HG03457 (cell line): ENCODE measurements around the gene RSF1.

Source experiments
- ATAC-seq: cut with Tn5 transposase; IDR thresholded peaks from one replicate; pipeline ENCODE4 v1.9.1; 2021; ENCODE audit warnings: moderate number of reproducible peaks; ENCODE audit not compliant: unreplicated experiment

RSF1 gene

DNA sequence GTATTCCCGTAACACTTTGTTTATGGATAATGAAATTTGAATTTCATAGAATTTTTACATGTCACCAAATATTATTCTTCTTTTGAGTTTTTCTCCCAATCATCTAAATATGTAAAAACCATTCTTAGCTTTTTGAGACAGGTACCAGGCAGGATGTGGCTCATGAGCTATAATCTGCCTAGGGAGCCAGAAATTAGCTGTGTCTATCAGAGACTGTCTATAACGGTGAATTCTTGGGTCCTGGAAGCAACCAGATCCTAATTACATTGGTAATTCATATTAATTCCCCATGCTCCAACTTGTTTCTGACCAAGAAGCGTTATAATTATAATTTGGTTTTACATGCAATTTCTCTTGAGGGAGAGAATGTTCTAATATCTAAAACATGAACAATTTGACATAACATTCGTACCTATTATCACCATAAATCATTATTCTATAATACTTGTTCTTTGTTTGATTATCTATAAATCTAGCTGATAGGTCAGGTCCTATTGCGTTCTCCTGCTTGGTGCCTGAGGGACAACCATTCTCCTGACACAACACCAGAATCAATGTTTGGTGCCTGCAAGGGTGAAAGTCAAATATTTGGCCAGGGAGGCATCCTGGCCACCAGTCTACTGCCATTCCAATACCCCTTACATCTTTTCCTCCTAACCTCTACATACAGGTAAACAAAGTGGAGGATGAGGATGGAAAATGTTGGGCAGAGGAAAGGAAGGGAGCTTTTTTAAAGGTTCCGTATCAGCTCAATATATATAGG, 69.9 kb downstream of the RSF1 start:
- no peak for ATAC-seq

DNA sequence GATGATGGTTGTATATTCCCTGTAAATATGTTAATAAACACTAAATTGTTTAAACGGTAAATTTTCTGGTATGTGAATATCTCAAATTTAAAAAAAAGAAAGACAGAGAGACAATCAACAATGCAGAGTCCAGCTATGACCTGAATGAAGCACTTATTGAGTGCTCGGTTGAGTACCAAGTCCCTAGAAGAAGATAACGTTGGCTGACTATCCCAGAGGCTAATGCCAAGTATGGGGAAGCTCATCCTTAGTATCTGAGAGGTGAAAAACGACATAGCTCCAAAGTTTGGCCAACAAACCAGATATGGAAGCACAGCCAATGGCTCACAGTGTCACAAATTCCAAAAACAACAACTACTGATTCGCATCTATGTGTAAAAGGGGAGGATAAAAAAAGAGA, 71.3 kb downstream of the RSF1 start:
- ATAC-seq, result no peak

DNA sequence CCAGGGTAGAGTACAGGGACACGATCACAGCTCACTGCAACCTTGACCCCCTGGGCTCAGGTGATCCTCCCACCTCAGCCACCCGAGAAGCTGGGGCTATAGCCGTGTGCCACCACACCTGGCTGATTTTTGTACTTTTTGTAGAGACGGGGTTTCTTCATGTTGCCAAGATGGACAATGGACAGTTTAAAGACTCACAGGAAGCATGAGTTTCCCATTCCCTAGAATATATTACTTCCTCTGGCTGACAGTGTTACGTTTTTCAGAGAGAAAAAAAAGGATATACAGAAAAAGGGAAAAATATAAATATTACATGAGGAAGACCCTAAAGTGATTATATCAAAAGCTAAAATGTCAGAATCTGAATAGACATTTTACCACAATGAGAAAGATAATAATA, 72.3 kb downstream of the RSF1 start:
- ATAC-seq, result no peak

DNA sequence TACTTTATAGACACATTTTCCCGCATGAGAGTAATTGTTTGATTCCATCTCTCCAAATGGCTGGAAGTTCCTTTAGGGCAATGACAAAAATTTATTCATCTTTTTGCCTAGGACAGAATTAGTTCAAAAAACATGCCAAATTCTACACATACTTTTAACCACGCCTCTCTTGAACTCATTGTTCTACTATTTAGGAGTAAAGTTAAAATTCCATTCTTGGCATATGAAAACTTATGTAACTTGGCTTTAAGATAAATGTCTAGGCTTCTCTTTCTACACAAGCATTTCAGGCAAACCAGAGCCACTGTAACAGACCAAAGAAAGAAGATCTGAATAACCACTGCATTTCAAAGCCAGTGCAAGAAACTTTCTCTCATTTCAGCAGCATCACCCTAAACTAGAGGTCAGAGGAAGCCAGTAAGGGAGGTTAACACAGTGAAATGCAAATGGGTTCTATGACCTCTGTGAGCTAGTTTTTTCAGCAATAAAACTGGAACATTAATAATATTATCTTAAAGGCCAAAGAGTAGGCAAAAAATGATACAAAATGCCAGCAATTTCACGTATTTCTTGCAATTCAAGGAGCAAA, 73.0 kb downstream of the RSF1 start:
- ATAC-seq, result no peak

DNA sequence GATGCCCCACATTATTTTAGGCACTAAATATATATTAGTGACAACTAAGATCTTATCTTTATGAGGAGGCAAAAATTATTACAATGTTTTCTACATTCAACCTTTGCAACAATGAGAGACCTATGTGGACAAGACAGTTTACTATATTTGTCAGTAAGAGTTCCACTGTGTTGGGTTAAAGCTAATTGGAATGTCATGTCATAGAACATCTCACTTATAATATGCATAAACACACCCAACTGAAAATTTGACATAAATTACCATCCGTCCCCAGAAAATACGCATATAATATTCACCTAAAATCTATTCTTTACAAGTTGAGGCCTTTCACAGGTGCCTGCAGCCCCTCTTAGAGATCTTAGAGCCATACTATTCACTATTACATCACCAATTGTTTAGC, 84.0 kb downstream of the RSF1 start:
- no peak for ATAC-seq

DNA sequence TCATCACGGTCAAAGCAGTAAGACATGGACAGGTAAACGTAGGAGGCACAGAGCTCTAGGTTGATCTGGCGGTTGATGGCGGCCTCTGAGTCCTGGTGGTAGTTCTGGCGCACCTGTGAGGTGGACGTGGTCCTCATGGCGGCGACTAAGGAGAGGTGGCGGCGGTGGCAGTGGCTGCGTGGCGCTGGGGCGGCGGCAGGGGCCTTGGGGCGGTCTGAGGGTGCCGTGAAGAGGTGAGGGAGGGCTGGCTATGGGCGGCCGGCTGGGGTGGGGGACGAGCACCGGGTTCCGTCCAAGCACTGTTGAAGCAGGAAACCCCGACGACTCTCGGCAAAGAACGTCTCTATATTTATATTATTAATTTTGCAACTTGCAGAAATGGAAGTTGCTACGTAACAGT, 85.6 kb downstream of the RSF1 start:
- ATAC-seq, result no peak

DNA sequence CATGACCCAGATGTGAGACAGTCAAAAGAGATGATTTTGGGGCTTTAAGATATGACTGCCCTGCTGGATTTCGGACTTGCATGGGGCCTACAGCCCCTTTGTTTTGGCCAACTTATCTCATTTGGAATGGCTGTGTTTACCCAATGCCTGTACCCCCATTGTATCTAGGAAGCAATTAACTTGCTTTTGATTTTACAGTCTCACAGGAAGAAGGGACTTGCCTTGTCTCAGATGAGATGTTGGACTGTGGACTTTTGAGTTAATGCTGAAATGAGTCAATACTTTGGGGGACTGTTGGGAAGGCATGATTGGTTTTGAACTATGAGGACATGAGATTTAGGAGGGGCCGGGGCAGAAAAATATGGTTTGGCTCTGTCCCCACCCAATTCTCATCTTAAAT, 88.4 kb downstream of the RSF1 start:
- no peak for ATAC-seq

DNA sequence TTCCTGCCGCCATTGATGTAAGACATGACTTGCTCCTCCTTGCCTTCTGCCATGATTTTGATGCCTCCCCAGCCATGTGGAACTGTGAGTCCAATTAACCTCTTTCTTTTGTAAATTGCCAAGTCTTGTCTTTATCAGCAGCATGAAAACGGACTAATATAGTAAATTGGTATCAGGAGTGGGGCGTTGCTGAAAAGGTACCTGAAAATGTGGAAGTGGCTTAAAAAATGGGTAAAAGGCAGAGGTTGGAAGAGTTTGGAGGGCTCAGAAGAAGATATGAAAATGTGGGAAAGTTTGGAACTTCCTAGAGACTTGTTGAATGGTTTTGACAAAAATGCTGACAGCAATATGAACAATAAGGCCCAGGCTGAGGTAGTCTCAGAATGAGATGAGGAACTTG, 89.7 kb downstream of the RSF1 start:
- ATAC-seq, result no peak

DNA sequence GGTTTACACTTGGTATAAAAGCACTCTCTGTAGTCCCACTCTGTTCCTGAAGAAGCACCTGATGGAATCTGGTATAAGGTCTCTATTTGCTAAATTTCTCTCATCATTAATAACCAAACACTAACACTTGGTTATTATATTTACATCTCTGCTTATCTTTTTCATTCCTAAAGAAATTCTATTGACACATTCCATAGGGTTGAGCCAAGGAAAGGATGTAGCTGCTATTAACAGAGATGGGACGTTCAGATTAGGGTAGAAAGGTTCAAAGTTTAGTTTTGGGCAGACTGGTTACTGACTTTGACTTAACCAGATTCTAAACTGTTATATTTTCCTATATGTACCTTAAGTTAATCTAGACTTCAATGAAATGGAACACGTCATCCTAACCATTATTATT, 91.5 kb downstream of the RSF1 start:
- no peak for ATAC-seq

DNA sequence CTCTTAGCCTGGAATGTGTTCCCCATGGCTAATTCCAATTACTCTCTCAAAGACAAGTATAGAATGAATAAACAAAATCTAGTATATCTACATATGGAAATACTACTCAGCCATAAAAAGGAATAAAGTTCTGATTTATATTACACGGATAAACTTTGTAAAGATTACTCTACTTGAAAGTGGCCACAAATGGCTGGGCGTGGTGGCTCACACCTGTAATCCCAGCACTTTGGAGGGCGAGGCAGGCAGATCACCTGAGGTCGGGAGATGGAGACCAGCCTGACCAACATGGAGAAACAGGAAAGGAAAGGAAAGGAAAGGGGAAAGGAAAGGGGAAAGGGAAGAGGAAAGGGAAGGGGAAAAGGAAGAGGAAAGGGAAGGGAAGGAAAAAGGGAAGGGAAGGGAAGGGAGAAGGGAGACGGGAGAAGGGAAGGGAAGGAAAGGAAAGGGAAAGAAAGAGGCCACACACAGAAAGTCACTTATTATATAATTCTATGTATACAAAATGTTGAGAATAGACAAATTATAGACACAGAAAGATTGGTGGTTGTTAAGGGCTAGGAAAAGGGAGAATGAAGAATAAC, 92.2 kb downstream of the RSF1 start:
- no peak for ATAC-seq

DNA sequence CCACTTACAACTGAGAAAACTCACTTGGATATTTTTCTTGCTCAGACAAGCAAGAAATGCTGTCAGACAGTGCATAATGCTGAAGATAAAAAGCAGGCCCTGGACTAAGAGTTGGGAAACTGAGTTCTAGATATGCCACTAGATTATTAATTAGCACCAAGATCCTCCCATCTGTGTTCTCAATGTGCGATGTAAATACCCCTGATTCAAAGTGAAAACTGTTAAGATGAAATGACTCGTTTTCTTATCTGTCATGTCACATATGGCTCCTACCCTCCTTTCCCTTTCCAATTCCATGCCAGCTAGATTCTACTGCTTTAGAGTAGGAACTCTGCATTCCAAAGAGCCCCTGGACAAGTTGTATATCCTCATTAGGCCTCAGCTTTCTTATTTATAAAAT, 94.0 kb downstream of the RSF1 start:
- no peak for ATAC-seq

DNA sequence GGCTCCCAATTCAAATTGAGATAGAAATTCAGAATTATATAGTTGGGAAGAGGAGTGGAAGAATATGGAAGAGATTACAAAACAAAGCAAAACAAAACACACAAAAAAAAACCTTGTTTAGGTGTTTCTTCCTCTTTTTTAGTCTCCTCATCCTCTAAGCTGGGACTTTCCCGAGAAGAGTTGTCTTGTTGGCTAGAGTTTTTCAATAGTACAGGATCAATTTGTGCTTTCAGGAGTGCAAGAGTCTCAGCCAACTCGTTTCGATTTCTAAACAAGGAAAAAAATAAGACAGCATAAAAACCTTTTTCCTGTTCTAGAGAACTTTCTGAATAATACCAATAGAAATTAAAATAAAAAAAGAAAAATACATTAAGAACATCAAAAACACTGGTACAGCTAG, 95.1 kb downstream of the RSF1 start:
- ATAC-seq, result no peak

DNA sequence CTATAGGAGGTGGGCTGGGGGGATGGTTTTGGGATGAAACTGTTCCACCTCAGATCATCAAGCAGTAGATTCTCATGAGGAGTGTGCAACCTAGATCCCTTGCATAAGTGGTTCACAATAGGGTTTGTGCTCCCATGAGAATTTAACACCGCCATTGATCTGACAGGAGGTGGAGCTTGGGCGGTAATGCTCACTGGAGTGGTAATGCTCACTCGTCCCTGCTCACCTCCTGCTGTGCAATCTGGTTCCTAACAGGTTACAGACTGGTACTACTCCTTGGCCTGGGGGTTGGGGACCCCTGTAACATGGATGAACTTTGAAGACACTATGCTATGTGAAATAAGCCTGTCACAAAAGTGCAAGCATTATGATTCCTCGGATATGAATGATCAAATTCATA, 95.9 kb downstream of the RSF1 start:
- ATAC-seq, result no peak

DNA sequence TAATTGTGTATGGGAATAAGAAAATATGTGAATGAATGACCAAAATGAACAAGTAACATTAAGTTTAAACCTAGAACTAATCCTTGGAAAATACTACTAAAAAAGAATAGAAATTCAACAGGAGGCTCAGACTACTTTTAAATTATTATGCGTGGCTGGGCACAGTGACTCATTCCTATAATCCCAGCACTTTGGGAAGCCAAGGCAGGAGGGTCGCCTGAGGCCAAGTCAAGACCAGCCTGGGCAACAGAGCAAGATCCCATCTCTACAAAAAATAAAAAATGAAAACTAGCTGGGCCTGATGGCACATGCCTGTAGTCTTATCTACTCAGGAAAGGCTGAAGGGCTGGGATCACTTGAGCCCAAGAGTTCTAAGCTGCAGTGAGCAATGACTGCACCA, 97.5 kb downstream of the RSF1 start:
- ATAC-seq, result no peak

DNA sequence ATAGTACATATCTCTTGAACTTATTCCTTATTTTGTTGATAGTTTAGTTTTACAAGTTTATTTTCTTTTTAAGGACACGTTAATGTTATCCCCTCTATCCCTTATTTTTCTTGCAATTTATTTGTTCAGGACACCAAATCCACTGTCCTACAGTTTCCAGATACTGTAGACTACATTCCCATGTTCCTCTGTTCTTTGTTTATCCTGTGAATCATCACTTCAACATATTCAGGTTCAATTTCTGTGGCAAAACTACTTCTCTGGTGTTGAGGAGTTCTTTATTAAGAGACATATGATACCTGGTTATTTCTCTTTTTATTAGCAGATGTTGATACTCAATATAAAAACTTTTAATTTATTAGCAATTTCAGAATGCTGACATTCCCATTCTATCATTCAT, 110.2 kb downstream of the RSF1 start:
- no peak for ATAC-seq

DNA sequence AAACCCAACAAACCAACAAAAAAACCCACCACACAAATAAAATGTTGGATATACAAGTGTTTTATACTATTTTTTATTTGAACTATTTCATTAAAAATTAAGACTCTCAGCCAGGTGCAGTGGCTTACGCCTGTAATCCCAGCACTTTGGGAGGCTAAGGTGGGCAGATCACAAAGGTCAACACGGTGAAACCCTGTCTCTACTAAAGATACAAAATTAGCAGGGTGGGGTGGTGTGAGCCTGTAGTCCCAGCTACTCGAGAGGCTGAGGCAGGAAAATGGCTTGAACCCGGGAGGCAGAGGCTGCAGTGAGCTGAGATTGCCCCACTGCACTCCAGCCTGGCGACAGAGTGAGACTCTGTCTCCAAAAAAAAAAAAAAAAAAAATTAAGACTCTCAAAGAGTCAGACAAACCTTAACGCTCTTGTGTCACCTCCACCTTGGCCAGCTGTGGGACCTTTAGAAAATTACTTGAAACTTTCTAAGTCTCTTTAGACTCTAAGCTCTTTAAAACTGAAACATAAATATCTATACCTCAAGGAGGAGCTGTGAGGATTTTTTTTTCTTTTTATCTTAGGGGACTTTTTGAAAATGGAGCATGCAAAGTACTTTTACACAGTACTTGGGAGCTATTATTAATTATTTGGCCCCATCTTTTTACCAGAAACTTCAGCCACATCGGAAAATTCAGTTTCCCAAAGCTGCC, 114.5 kb downstream of the RSF1 start:
- ATAC-seq, result no peak

DNA sequence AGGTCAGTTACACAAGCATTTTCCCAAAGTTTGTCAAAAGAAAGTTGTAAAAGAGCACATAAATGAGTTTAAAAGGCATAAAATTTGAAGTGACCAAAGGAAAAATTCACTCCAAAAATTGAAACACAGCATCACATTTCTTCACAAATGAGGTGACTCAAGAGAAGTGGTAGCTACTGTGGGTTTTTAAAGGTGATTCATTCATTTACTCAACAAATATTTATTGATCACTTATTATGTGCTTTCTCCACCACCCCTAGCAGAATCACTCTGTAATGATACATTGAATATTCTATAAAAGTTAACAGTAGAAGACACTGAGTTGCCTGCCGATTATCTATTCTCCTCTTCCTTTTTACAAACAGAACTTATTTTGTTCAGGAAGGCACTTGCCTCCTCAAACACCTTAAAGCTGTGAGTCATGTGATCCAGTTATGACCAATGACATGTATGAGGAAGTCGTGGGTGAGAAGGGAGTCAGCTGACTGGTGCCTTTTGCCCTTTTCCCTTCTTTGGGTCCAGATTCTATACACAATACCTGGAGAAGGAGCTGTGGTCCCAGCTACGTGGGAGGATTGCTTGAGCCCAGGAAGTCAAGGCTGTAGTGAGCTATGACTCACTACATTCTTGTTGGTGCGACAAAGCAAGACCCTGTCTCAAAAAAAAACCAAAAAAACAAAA, 115.2 kb downstream of the RSF1 start:
- no peak for ATAC-seq

DNA sequence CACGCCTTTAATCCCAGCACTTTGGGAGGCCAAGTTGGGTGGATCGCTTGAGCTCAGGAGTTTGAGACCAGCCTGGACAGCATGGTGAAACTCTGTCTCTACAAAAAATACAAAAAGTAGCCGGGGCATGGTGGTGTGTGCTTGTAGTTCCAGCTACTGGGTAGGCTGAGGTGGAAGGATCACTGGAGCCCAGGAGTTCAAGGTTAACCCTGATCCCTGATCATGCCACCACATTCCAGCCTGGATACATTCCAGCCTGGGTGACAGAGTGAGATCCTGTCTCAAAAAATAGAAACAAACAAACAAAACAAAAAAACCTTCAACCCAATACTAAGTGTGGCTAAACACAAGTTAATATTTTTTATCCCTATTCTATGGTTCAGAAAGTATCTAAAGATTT, 116.5 kb downstream of the RSF1 start:
- no peak for ATAC-seq

DNA sequence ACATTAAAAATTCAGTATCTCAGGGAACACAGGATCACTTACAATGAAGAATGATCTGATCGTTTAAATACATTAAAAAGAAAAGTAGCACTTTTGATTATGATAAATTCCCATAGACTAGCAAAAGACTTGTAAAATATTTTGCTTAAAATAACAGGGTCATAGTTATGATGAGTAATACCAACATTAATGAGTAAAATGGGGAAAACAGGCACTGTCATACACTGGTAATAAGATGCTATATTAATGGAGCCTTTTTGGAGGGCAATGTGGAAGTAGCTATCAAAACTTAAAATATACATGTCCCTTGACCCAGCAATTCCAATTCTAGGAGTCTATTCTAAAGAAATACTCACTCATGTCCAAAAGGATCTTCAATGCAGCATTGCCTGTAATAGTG, 121.1 kb downstream of the RSF1 start:
- no peak for ATAC-seq

DNA sequence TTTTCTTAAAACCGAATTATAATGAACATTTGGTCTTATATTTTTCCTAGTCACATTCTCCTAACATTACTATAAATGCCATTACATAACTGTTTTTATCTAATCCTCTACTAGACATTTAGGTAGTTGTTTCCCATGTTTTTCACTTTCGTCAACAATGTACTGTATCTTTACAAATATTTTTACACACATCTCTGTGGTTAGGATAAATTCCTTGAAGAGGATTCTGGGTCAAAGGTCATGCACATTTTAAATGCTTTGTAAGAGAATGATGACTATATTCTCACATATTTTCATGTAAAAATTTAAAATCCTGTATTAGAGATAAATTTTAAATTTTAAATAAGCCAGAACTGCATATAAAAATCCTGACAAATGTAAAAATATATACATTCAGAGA, 121.6 kb downstream of the RSF1 start:
- no peak for ATAC-seq

DNA sequence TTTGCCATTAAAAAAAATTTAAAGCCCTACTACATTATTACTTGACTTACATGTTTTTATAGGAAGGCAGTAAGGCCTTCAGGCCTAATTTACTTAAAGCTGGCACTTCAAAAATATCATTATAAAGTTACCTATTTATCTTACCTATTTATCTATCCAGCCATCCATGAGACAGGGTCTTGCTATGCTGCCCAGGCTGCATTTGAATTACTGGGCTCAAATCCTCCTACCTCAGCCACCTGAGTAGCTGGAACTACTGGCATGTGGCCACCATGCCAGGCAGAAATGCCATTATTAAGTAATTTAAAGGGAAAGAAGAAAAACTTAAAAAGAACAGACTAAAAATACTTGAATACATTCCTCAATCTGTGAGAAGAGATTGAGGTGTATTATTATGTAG, 122.7 kb downstream of the RSF1 start:
- no peak for ATAC-seq

DNA sequence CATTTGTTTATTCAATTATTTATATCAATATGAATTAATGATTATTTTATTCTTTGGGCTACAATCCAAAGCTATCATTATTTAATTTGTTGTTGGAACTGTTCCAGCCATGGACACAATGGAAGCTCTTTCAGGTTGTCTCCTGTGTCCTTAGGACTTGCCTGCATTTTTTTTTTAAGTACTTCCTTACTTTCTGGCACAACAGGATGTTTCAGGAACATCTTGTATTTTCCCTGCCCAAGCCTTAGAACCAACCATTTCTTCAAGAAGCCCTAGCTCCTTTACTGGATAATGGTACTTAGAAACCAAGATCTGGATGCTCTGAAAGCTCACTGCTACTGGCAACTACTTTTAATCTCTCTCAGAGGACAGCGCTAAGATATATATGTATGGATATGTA, 125.1 kb downstream of the RSF1 start:
- ATAC-seq, result no peak
